ENCODE measurements around the gene ACAD11.

- TF ChIP-seq, protein P1, sequence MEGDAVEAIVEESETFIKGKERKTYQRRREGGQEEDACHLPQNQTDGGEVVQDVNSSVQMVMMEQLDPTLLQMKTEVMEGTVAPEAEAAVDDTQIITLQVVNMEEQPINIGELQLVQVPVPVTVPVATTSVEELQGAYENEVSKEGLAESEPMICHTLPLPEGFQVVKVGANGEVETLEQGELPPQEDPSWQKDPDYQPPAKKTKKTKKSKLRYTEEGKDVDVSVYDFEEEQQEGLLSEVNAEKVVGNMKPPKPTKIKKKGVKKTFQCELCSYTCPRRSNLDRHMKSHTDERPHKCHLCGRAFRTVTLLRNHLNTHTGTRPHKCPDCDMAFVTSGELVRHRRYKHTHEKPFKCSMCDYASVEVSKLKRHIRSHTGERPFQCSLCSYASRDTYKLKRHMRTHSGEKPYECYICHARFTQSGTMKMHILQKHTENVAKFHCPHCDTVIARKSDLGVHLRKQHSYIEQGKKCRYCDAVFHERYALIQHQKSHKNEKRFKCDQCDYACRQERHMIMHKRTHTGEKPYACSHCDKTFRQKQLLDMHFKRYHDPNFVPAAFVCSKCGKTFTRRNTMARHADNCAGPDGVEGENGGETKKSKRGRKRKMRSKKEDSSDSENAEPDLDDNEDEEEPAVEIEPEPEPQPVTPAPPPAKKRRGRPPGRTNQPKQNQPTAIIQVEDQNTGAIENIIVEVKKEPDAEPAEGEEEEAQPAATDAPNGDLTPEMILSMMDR (IDR thresholded peaks at IDR 0.05 in 2 of 3, conservative IDR thresholded peaks at IDR 0.05 in 1 of 3; ENCODE audit: borderline replicate concordance in 1 of 3, insufficient read depth in 1 of 3, low read depth in 2 of 3, low read length in 2 of 3) = no peak
- TF ChIP-seq POLR2A (IDR thresholded peaks at IDR 0.05; ENCODE audit: borderline replicate concordance, extremely low read depth, insufficient read depth, insufficient read length) (no peak), EZH2phosphoT487 (IDR thresholded peaks at IDR 0.05; ENCODE audit: borderline replicate concordance) (no peak), SIN3A (IDR thresholded peaks at IDR 0.05; ENCODE audit: low read depth) (no peak), TCF7L2 (IDR thresholded peaks at IDR 0.05; ENCODE audit: borderline replicate concordance, extremely low read depth, insufficient read depth, insufficient read length) (no peak)
These were observed 108.9 kb downstream of the ACAD11 start for GRCh38 chr3:132550579-132551305.

Measured in HCT116 (cell line).